Activated T-cell treated with anti-CD3 and anti-CD28 coated beads, Interleukin-2, amount 50 U/mL, for 48 hours (primary cell): ENCODE measurements around the gene HOXB6.
A peak's percentile ranks its signal among the peaks of the same experiment; 100 is the strongest.

Experiments
- DNase-seq, 2 experiments: peaks; one replicate each; pipeline ENCODE4 v3.0.0-alpha.2; 2020

The HOXB6 gene

GRCh38 chr17:48551596-48552465, 53.0 kb downstream of the HOXB6 start:
- no peak for DNase-seq

GRCh38 chr17:48551214-48551555, 53.6 kb downstream of the HOXB6 start:
- no peak for DNase-seq

DNA sequence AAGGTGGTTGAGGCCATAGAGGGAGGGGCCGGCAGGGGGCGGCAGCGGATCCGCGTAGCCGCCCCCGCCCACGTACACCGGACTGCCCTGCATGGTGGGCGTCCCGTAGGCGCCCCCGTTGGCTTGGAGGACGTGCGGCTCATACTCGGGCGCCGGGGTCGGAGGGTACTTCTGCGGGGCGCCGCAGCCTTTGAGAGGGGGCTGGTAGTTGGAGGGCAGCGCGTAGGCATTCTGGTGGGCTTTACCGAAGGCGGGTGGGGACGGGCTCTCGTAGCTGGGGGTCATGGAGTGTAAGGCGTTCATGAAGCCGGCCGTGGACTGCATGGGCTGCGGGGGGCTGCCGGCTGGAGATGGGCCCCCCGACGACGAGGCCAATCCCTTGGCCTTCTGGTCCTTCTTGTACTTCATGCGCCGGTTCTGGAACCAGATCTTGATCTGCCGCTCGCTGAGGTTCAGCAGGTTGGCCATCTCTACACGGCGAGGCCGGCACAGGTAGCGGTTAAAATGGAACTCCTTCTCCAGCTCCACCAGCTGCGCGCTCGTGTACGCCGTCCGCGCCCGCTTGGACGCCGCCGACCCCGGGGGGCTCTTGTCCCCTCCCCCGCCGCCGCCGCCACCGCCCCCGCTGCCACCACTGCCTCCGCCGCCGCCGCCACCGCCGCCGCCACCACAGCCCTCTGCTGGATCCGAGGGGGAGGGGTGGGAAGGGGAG, 54.1 kb downstream of the HOXB6 start:
- no peak for DNase-seq

DNA sequence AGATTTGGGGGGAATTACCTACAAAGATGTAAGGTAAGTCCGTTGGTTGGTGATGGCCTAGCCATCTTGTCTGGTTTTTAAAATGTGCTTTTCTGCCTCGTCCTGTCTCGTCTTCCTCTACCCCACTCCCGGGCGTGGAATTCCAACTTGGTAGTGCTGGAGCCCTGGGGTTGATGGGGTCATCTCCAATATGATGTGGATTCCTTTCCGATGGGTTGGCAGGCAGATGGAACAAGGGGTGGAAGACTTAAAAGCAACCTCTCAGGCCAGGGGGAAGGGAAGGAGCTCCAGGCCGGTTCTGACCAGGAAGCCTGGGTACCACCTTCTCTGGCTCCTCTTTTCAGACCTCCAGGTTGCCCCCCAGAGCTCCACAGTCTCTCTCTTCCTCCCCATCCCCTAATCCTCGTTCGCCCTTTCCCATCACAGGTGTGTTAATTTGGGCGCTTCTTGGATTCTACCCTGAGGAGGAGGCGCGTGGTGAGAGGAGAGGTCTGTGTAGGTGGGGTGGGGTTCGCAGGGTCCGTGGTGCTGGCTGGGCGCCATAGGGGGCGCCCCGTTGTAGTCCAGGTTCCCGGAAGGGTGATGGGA, 54.8 kb downstream of the HOXB6 start:
- no peak for DNase-seq

DNA sequence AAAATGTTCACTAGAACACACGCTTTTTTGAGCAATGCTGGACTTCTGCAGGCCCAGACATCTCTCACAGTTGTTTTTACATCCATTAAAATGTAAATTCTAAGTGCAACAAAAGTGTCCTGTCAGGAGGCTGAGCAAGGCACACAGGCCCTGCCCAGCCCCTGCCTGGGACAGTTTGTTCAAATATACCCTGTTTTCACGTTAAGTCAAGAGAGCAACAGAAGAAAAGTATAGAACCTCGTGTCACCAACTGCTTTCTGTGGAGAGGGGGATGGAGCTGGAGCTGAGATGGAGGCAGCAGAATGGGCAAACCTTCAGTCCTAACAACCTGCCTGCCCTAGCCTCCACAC, 55.5 kb downstream of the HOXB6 start:
- DNase-seq, result no peak

DNA sequence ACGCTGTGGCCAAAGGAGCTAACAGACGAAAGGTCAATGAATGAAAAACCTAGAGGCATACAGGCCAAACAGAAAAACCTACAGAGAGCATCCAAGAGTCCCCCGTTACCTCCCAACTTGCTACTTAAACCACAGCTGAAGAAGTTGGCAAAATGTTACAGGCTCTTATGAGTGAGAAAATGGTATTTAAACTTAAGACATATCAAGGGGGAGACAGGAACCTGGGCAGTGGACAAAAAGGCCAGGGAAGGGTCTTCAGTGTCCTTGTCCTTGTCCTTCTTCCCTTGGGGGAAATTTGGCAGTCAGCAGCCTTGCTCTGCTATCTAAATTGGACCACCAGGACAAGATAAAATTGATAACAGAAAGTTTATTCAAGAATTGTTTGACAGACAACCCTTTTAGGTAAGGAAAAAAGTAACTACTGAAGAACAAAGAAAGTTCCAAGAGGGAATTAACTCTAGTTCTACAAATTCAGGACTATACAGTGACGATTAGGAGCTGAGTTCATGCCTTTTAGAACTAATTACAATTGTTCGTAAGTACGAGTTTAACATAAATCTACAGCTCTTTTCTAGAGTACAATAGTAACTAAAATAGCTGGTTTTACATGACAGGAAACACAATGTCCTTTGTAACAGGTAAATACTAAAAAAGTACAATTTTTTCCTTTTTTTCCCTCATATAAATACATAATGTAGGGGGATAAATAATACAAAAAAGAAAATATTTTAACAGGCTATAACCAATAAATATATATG, 56.1 kb downstream of the HOXB6 start:
- no peak for DNase-seq

DNA sequence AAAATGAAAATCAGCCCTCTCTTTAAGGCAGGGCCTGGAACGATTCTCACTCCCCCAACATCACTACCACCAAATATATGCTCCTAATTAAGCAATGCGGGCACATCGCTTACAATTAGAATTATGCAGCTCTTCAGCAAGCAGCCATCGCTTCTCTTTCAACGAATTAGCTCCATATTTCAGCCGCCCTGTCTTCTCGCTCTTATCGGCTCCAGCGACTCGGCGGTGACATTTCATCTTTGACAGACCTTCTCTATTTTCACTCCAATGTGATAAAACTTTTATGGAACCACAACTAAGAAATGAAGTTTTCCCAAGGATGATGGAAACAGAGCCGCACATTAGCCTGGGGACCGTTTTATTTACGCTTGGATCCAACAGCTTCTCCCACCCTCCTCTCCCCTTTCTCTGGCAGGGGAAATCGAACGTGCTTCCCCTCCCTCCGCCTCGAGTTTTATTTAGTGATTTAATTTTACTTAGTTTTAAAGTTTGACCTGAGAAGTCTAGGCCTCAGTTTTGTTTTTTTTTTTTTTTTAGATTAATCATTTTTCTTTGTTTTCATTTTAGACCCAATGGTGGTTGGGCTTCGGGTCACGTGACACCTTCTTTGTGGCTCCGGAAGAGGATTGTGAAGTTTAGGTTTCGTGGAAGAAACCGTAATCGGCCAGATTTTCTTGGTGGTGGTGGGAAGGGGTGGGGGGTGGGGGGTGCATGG, 56.8 kb downstream of the HOXB6 start:
- DNase-seq, result peak; percentile 42

GRCh38 chr17:48546924-48547807, 57.6 kb downstream of the HOXB6 start:
- no peak for DNase-seq

GRCh38 chr17:48546137-48546923, 58.5 kb downstream of the HOXB6 start:
- no peak for DNase-seq
